22Rv1 (cell line): ENCODE results near the gene CKB.
"Not testable (repeated sequence)": the region's sequence is repeated elsewhere in the genome, so short reads cannot be mapped to it uniquely, and the experiment has no call there.

ENCODE experiments used
- ZFX ChIP-seq: fragments of 450-650 bp; IDR thresholded peaks from 2 replicates; pipeline ENCODE4 v1.6.1; 2017; ENCODE audit warnings: antibody characterized with exemption, borderline replicate concordance
- TF ChIP-seq, protein P1 (sequence below): fragments of 450-650 bp; IDR thresholded peaks from 2 replicates; pipeline ENCODE4 v1.5.1; 2017; ENCODE audit warnings: mild to moderate bottlenecking

- TF ChIP-seq, protein P1, sequence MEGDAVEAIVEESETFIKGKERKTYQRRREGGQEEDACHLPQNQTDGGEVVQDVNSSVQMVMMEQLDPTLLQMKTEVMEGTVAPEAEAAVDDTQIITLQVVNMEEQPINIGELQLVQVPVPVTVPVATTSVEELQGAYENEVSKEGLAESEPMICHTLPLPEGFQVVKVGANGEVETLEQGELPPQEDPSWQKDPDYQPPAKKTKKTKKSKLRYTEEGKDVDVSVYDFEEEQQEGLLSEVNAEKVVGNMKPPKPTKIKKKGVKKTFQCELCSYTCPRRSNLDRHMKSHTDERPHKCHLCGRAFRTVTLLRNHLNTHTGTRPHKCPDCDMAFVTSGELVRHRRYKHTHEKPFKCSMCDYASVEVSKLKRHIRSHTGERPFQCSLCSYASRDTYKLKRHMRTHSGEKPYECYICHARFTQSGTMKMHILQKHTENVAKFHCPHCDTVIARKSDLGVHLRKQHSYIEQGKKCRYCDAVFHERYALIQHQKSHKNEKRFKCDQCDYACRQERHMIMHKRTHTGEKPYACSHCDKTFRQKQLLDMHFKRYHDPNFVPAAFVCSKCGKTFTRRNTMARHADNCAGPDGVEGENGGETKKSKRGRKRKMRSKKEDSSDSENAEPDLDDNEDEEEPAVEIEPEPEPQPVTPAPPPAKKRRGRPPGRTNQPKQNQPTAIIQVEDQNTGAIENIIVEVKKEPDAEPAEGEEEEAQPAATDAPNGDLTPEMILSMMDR, result not testable (repeated sequence)
- TF ChIP-seq ZFX, result not testable (repeated sequence)
These were observed 10.4 kb downstream of the CKB start for GRCh38 chr14:103512180-103512579.
